ENCODE results near the gene ZNF429. TPM values are rescaled to one million over a fixed set of nuclear protein-coding genes. Genes with fewer than 3 reads are reported as not detected.
"Not testable (repeated sequence)": the region's sequence is repeated elsewhere in the genome, so short reads cannot be mapped to it uniquely, and the experiment has no call there.

Gene ZNF429
- total and polyA plus RNA-seq, 2 experiments from 2014 or later = 30.3 to 53.9 TPM

DNA sequence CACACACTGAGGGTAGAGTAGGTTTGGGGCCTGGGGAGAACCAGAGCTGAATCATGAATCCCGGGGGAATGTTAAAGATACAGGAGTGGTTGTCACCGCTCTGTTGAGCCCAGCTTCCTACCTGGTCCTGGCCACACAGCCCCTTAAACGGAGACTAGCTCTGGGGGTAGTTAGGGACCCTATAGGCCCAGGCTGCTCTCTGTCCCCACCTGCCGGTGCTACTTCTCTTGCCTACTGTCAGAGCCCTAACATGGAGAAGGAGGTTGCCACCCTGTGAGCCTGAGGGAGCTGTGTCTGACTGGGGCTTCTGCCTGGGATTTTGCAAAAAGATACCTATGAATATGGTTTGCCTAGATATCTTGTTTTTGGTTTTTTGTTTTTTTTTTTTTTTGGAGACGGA lies 36.6 kb upstream of the ZNF429 start:
- peak in 1 of 2 donors; percentile 15 for DNase-seq (ENCODE audit: low read depth in 1 of 2, low spot score in 1 of 2)
- Histone ChIP-seq H3K36me3 (no peaks in the 10 kb centered on the region), H3K9me3 (ENCODE audit: low read depth) (no peaks in the 10 kb centered on the region), H3K27ac (no peak overlapping the region), H3K4me3 (no peak overlapping the region), H3K4me1 (ENCODE audit: low read depth) (no peaks in the 10 kb centered on the region), H3K27me3 (no peaks in the 10 kb centered on the region)
- TF ChIP-seq CTCF (IDR thresholded peaks at IDR 0.05; ENCODE audit: low read depth, low read length) = no peak

DNA sequence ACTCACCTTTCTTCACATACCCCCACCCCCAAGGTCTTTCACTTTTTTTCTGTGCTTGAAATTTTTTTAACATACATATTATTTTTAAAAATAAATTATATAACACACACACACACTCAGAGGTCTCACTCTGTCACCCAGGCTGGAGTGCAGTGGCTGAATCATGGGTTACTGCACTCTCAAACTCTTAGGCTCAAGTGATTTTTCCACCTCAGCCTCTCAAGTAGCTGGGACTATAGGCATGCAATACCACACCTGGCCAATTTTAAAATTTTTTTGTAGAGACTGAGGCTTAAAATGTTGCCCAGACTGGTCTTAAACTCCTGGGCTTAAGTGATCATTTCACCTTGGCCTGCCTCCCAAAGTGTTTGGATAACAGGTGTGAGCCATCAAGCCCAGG lies 32.9 kb upstream of the ZNF429 start:
- no peaks in the 10 kb centered on the region for H3K27me3 ChIP-seq
- no peaks in the 10 kb centered on the region for H3K36me3 ChIP-seq
- no peaks in the 10 kb centered on the region for H3K4me1 ChIP-seq (ENCODE audit: low read depth)
- no peak for DNase-seq (ENCODE audit: low read depth in 1 of 2, low spot score in 1 of 2)
- no peaks in the 10 kb centered on the region for H3K9me3 ChIP-seq (ENCODE audit: low read depth)
- TF ChIP-seq CTCF (IDR thresholded peaks at IDR 0.05; ENCODE audit: low read depth, low read length) = no peak
- no peak overlapping the region for H3K27ac ChIP-seq
- H3K4me3 ChIP-seq = no peak overlapping the region

- H3K9me3 ChIP-seq (ENCODE audit: low read depth) = no peaks in the 10 kb centered on the region
- no peaks in the 10 kb centered on the region for H3K27me3 ChIP-seq
- peak; percentile 71 to 92 for DNase-seq (ENCODE audit: low read depth in 1 of 2, low spot score in 1 of 2)
- no peaks in the 10 kb centered on the region for H3K4me1 ChIP-seq (ENCODE audit: low read depth)
- H3K36me3 ChIP-seq = no peaks in the 10 kb centered on the region
- H3K27ac ChIP-seq = peak overlapping the region; percentile 7
- peak overlapping the region; percentile 38 for H3K4me3 ChIP-seq
- no peak for TF ChIP-seq CTCF (IDR thresholded peaks at IDR 0.05; ENCODE audit: low read depth, low read length)
Measured at GRCh38 chr19:21474671-21475181, 30.7 kb upstream of the ZNF429 start.

GRCh38 chr19:21482361-21482760 lies 23.0 kb upstream of the ZNF429 start:
- H3K4me1 ChIP-seq (ENCODE audit: low read depth) = not testable (repeated sequence)

DNA sequence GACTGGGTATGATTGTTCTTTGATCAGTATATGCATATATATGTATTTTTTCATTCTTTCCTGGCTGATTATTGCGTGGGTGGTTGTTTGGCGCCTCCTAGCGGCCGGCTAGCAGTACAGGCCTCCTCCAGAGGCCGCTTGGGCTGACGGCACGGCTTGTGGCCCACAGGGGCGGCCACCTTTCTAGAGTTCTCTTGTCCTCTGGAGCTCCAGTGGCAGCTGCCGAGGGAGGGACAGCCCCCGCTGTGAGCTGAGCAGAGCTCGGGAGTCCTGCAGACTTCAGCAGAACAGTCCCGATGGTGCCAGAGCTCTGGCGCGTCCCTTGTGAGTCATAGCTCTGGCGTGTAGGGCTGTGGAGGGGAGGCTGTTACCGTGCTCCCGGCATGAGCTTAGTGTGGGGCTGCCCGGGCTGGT lies 22.5 kb upstream of the ZNF429 start:
- TF ChIP-seq CTCF (IDR thresholded peaks at IDR 0.05; ENCODE audit: low read depth, low read length) = peak; percentile 47
- peak; percentile 54 to 55 for DNase-seq (ENCODE audit: low read depth in 1 of 2, low spot score in 1 of 2)
- H3K36me3 ChIP-seq = no peaks in the 10 kb centered on the region

More at GRCh38 chr19:21482361-21482760, 23.0 kb upstream of the ZNF429 start:
- not testable (repeated sequence) for DNase-seq (ENCODE audit: low read depth in 1 of 2, low spot score in 1 of 2); H3K9me3 ChIP-seq (ENCODE audit: low read depth); H3K27me3 ChIP-seq; H3K36me3 ChIP-seq; H3K27ac ChIP-seq; H3K4me3 ChIP-seq

GRCh38 chr19:21483589-21484170 lies 21.7 kb upstream of the ZNF429 start:
- H3K36me3 ChIP-seq = no peaks in the 10 kb centered on the region
- DNase-seq (ENCODE audit: low read depth in 1 of 2, low spot score in 1 of 2) = peak; percentile 16 to 37
- H3K4me3 ChIP-seq = no peak overlapping the region
- no peaks in the 10 kb centered on the region for H3K27me3 ChIP-seq
- no peaks in the 10 kb centered on the region for H3K4me1 ChIP-seq (ENCODE audit: low read depth)
- no peak overlapping the region for H3K27ac ChIP-seq
- TF ChIP-seq CTCF (IDR thresholded peaks at IDR 0.05; ENCODE audit: low read depth, low read length) = peak; percentile 30
- H3K9me3 ChIP-seq (ENCODE audit: low read depth) = no peaks in the 10 kb centered on the region

More for the DNA sequence above, 22.5 kb upstream of the ZNF429 start:
- Histone ChIP-seq H3K27ac (no peak overlapping the region), H3K27me3 (no peaks in the 10 kb centered on the region), H3K4me1 (ENCODE audit: low read depth) (no peaks in the 10 kb centered on the region), H3K9me3 (ENCODE audit: low read depth) (no peaks in the 10 kb centered on the region), H3K4me3 (no peak overlapping the region)
